Activated CD4-positive, alpha-beta T cell treated with anti-CD3 and anti-CD28 coated beads, Interleukin-10, Interleukin-2, amounts not matched to agents 100 ng/mL and 50 ng/mL, durations not matched to agents 16 hours and 8 hours (primary cell): ENCODE measurements around the gene LHX2.

Experiments used
- DNase-seq: peaks from one replicate; pipeline ENCODE4 v3.0.0-alpha.2; 2020

The LHX2 gene

GRCh38 chr9:124014211-124014955, 2.8 kb downstream of the LHX2 start:
- no peak for DNase-seq

- DNase-seq = no peak
Measured at GRCh38 chr9:124014956-124015660, 3.5 kb downstream of the LHX2 start.

- no peak for DNase-seq
Measured at GRCh38 chr9:124015661-124016131, 4.1 kb downstream of the LHX2 start.

- DNase-seq = no peak
Measured at GRCh38 chr9:124016175-124017050, 4.8 kb downstream of the LHX2 start.

- DNase-seq = no peak
Measured at GRCh38 chr9:124017051-124017928, 5.7 kb downstream of the LHX2 start.

- no peak for DNase-seq
Measured at GRCh38 chr9:124017929-124018729, 6.6 kb downstream of the LHX2 start.

GRCh38 chr9:124018730-124019697, 7.4 kb downstream of the LHX2 start:
- DNase-seq = no peak

- no peak for DNase-seq
Measured at GRCh38 chr9:124019771-124020519, 8.4 kb downstream of the LHX2 start.

- DNase-seq = no peak
Measured at GRCh38 chr9:124020520-124021384, 9.2 kb downstream of the LHX2 start.

GRCh38 chr9:124021385-124021769, 9.8 kb downstream of the LHX2 start:
- DNase-seq = no peak

- DNase-seq = no peak
Measured at GRCh38 chr9:124022201-124023121, 10.9 kb downstream of the LHX2 start.

- no peak for DNase-seq
Measured at GRCh38 chr9:124024107-124024506, 12.5 kb downstream of the LHX2 start.

GRCh38 chr9:124029617-124030016, 18.0 kb downstream of the LHX2 start:
- no peak for DNase-seq

- DNase-seq = no peak
Measured at GRCh38 chr9:124030969-124031451, 19.4 kb downstream of the LHX2 start.

- no peak for DNase-seq
Measured at GRCh38 chr9:124032247-124032646, 20.7 kb downstream of the LHX2 start.

GRCh38 chr9:124033348-124033747, 21.8 kb downstream of the LHX2 start:
- DNase-seq = no peak

- DNase-seq = no peak
Measured at GRCh38 chr9:124033967-124034366, 22.4 kb downstream of the LHX2 start.
